Measurements from ENCODE around the gene NOL4L. TPM values are rescaled to one million over a fixed set of nuclear protein-coding genes. Genes with fewer than 3 reads are reported as not detected.

NOL4L gene
- total and polyA plus RNA-seq, 11 donors = 2.6 to 15.0 (median 6.7) TPM

DNA sequence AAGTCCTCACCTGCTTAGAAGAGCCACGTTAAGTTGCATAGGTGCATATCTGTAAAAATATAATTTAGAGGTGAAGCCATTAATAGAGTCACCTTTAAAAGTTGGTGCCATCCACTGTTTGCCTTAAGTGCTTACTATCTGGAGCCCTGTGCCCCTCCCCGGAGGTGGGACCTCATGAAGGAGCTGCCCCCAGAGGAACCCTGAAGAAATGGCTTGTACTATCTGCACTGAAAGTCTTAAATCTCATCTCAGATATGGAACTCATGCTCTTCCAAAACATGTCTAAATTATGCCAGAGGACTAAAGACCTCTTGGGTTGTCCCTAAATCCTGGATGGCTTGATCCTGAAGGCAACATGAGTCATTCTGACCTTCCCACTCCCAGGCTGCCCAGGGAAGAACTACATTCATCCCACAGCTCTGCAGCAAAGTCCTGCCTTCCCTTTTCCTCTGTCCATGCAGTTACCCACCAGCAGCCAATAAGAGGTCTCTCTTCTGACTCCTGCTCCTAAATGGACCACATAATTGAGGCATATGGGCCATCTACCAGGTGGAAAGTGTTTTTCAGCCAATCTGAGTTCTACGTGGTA lies 141.7 kb downstream of the NOL4L start:
- peaks cover 0 to 76% (median 50%) of the 10 kb centered on the region in 9 donors for H3K36me3 ChIP-seq
- no peak overlapping the region for H3K4me3 ChIP-seq
- peaks cover 0 to 27% (median 12%) of the 10 kb centered on the region in 12 donors for H3K4me1 ChIP-seq
- DNase-seq (no peak), ATAC-seq (no peak)
- intact Hi-C loops (cut with DNase I) = no loop called here
- TF ChIP-seq, protein P1, sequence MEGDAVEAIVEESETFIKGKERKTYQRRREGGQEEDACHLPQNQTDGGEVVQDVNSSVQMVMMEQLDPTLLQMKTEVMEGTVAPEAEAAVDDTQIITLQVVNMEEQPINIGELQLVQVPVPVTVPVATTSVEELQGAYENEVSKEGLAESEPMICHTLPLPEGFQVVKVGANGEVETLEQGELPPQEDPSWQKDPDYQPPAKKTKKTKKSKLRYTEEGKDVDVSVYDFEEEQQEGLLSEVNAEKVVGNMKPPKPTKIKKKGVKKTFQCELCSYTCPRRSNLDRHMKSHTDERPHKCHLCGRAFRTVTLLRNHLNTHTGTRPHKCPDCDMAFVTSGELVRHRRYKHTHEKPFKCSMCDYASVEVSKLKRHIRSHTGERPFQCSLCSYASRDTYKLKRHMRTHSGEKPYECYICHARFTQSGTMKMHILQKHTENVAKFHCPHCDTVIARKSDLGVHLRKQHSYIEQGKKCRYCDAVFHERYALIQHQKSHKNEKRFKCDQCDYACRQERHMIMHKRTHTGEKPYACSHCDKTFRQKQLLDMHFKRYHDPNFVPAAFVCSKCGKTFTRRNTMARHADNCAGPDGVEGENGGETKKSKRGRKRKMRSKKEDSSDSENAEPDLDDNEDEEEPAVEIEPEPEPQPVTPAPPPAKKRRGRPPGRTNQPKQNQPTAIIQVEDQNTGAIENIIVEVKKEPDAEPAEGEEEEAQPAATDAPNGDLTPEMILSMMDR (IDR thresholded peaks at IDR 0.05) = no peak
- no peak for TF ChIP-seq POLR2A (IDR thresholded peaks at IDR 0.05)
- no peaks in the 10 kb centered on the region for H3K9me3 ChIP-seq
- H3K27me3 ChIP-seq = no peaks in the 10 kb centered on the region
- H3K27ac ChIP-seq = no peak overlapping the region
- WGBS, 4 donors = 87 to 91% (median 88%) methylated on average over 3 of the region's 3 CpGs

- peaks cover 3 to 82% (median 57%) of the 10 kb centered on the region in 9 donors for H3K36me3 ChIP-seq
Observed at GRCh38 chr20:32442630-32443373, 142.3 kb downstream of the NOL4L start.

GRCh38 chr20:32441638-32442037 lies 143.5 kb downstream of the NOL4L start:
- Histone ChIP-seq H3K27ac (no peak overlapping the region), H3K36me3 (peaks cover 3 to 86% (median 60%) of the 10 kb centered on the region in 9 donors), H3K27me3 (no peaks in the 10 kb centered on the region), H3K9me3 (no peaks in the 10 kb centered on the region), H3K4me1 (peaks cover 0 to 11% (median 3%) of the 10 kb centered on the region in 12 donors), H3K4me3 (no peak overlapping the region)
- no peak for TF ChIP-seq POLR2A (IDR thresholded peaks at IDR 0.05)
- TF ChIP-seq, protein P1 (IDR thresholded peaks at IDR 0.05) = no peak
- intact Hi-C loops (cut with DNase I) = no loop called here
- 90 to 94% (median 92%) methylated on average over 4 of the region's 4 CpGs for WGBS, 4 donors
- DNase-seq = no peak
- no peak for ATAC-seq

More at GRCh38 chr20:32442630-32443373, 142.3 kb downstream of the NOL4L start:
- TF ChIP-seq, protein P1 (IDR thresholded peaks at IDR 0.05) = no peak
- no peak for TF ChIP-seq POLR2A (IDR thresholded peaks at IDR 0.05)
- DNase-seq (no peak), ATAC-seq (no peak)
- no peaks in the 10 kb centered on the region for H3K27me3 ChIP-seq
- peaks cover 0 to 21% (median 6%) of the 10 kb centered on the region in 12 donors for H3K4me1 ChIP-seq
- no peak overlapping the region for H3K4me3 ChIP-seq
- intact Hi-C loops (cut with DNase I) = no loop called here
- H3K9me3 ChIP-seq = no peaks in the 10 kb centered on the region
- H3K27ac ChIP-seq = no peak overlapping the region
- 80 to 89% (median 86%) methylated on average over 10 of the region's 10 CpGs for WGBS, 4 donors

DNA sequence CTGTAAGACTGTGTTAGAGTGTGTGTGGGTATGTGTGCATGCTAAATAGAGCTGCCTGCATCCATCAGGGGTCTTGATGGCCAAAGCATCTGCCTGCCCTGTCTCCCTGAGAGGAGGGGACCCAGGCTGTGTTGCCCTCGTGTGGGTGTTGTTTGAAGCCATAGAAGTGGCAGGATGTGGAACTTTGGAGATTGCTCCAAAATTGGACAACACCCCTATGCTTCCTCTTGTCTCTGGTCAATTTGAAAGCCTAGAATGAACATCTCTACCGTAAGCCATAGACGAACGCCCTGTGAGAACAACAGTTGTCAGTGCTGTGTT lies 144.4 kb downstream of the NOL4L start:
- WGBS, 4 donors = 91 to 96% (median 92%) methylated on average over 4 of the region's 4 CpGs
- intact Hi-C loops (cut with DNase I) = no loop called here
- Histone ChIP-seq H3K27ac (no peak overlapping the region), H3K4me3 (no peak overlapping the region), H3K36me3 (peaks cover 6 to 86% (median 64%) of the 10 kb centered on the region in 9 donors), H3K9me3 (no peaks in the 10 kb centered on the region), H3K27me3 (no peaks in the 10 kb centered on the region), H3K4me1 (peaks cover 0 to 4% (median under 1%) of the 10 kb centered on the region in 12 donors)
- DNase-seq = no peak
- ATAC-seq = no peak
- TF ChIP-seq POLR2A (IDR thresholded peaks at IDR 0.05) = no peak
- TF ChIP-seq, protein P1 (IDR thresholded peaks at IDR 0.05) = no peak
